OCI-LY7 (cell line): ENCODE measurements around the gene AREG. TPM values are rescaled to one million over a fixed set of nuclear protein-coding genes. Genes with fewer than 3 reads are reported as not detected.

Experiments
- BruUV-seq: library from RNA; stranded (reverse); fragments of 400-500 nt; replicated peaks from 2 replicates; lab custom pipeline; 2021; lab: Mats Ljungman, UMichigan
- CTCF ChIA-PET: fragments of 300-600 bp; sonication (Branson Sonifier 250); formaldehyde crosslinking; loops from one replicate; lab custom pipeline; 2022; ENCODE audit warnings: antibody characterized with exemption; ENCODE audit not compliant: unreplicated experiment; lab: Charles Lee
- POLR2A ChIA-PET: fragments of 300-600 bp; sonication (Branson Sonifier 250); formaldehyde crosslinking; loops from one replicate; lab custom pipeline; 2022; ENCODE audit warnings: antibody characterized with exemption; lab: Charles Lee
- DNase-seq: peaks from one replicate; pipeline ENCODE4 v3.0.0-alpha.2; 2015; ENCODE audit warnings: low spot score
- H2AFZ ChIP-seq: fragments of 200-600 bp; sonication (generic), shearing (Covaris generic); 2 replicates; pipeline ENCODE4 v1.6.1; 2014; ENCODE audit warnings: mild to moderate bottlenecking, antibody characterized with exemption, low read length, moderate library complexity
- H3K27ac ChIP-seq: fragments of 200-600 bp; sonication (generic); 2 replicates; pipeline ENCODE4 v1.5.1; 2014; ENCODE audit warnings: mixed run types, low read depth, mild to moderate bottlenecking, moderate library complexity, low read length, inconsistent platforms; ENCODE audit not compliant: poor library complexity, severe bottlenecking
- H3K36me3 ChIP-seq: fragments of 200-600 bp; sonication (generic); 2 replicates; pipeline ENCODE4 v1.6.1; 2014; ENCODE audit warnings: mild to moderate bottlenecking, antibody characterized with exemption, low read length, moderate library complexity, mixed read lengths; ENCODE audit not compliant: insufficient read depth
- H3K4me1 ChIP-seq: fragments of 200-600 bp; sonication (generic); 2 replicates; pipeline ENCODE4 v1.5.1; 2014; ENCODE audit warnings: mild to moderate bottlenecking, low read length; ENCODE audit not compliant: insufficient read depth, poor library complexity, severe bottlenecking
- H3K4me2 ChIP-seq: fragments of 200-600 bp; sonication (generic); 2 replicates; pipeline ENCODE4 v1.6.1; 2014; ENCODE audit warnings: mild to moderate bottlenecking, low read length
- H3K4me3 ChIP-seq: fragments of 200-600 bp; sonication (generic); 2 replicates; pipeline ENCODE4 v1.5.1; 2014; ENCODE audit warnings: mild to moderate bottlenecking, low read depth, low read length; ENCODE audit not compliant: poor library complexity, severe bottlenecking
- H3K79me2 ChIP-seq: fragments of 200-600 bp; sonication (generic); 2 replicates; pipeline ENCODE4 v1.6.1; 2016; ENCODE audit warnings: low read depth, mild to moderate bottlenecking, low read length, moderate library complexity, mixed read lengths; ENCODE audit not compliant: insufficient read depth
- H3K9me2 ChIP-seq: fragments of 200-600 bp; sonication (generic); 2 replicates; pipeline ENCODE4 v1.6.1; 2016; ENCODE audit warnings: mild to moderate bottlenecking, low read length, mixed read lengths; ENCODE audit not compliant: insufficient read depth
- H3K9me3 ChIP-seq: fragments of 200-600 bp; sonication (generic); 2 replicates; pipeline ENCODE4 v1.6.1; 2014; ENCODE audit warnings: mild to moderate bottlenecking, mixed run types, low read length, mixed read lengths
- H4K20me1 ChIP-seq: fragments of 200-600 bp; sonication (generic); 2 replicates; pipeline ENCODE4 v1.6.1; 2014; ENCODE audit warnings: mild to moderate bottlenecking, antibody characterized with exemption, low read length, moderate library complexity, mixed read lengths; ENCODE audit not compliant: insufficient read depth
- EZH2phosphoT487 ChIP-seq: fragments of 200-600 bp; sonication (generic); IDR thresholded peaks from 2 replicates; pipeline ENCODE4 v1.6.1; 2018; ENCODE audit warnings: low read depth, borderline replicate concordance, mild to moderate bottlenecking, mixed run types, antibody characterized with exemption, low read length, moderate library complexity, mixed read lengths
- intact Hi-C: fragments of 100-400 bp; cut with micrococcal nuclease; formaldehyde crosslinking; loops from one replicate; pipeline ENCODE4 v1.10.0; 2022; ENCODE audit not compliant: unreplicated experiment
- total RNA-seq, 2 experiments: library from RNA; depleted of rRNA in 1 of 2; stranded (reverse); fragments of >200 nt in 1 of 2; shearing (Covaris generic) in 1 of 2; gene quantifications; 2 replicates each; pipeline ENCODE4 v1.2.3, GENCODE V29; 2014 to 2022
- TF ChIP-seq, protein P1 (sequence below): fragments of 200-600 bp; sonication (generic); conservative IDR thresholded peaks from 2 replicates; pipeline ENCODE4 v1.5.1; 2014; ENCODE audit warnings: mild to moderate bottlenecking, antibody characterized with exemption, low read length, moderate library complexity, mixed read lengths

AREG gene
- total RNA-seq, 2 experiments from 2014 or later = not detected

DNA sequence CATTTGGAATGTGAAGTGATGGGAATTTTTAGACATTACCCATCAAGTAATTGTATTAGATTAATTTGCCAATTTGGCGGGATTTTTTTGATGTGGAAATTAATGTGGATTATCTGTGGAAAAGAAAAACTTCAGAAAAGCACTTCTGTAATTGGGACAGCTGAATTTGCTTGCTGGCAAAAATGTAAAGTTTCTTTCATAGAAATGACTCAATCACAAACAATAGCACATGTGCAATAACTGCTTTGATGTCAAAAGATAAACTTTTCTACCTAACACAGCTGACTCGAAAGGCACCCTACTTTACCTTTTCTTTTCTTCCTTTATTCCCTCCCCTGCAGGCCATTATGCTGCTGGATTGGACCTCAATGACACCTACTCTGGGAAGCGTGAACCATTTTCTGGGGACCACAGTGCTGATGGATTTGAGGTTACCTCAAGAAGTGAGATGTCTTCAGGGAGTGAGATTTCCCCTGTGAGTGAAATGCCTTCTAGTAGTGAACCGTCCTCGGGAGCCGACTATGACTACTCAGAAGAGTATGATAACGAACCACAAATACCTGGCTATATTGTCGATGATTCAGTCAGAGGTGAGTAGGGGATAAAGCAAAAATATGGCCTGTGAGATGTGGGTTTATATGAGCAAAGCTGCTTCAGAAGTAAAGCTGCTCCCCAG is 1.4 kb downstream of the AREG start:
- Histone ChIP-seq H3K36me3 (no peaks in the 10 kb centered on the region), H3K27ac (no peak overlapping the region), H3K9me3 (no peaks in the 10 kb centered on the region), H3K4me1 (no peaks in the 10 kb centered on the region), H3K9me2 (no peaks in the 10 kb centered on the region), H4K20me1 (no peaks in the 10 kb centered on the region), H3K4me3 (no peak overlapping the region), H3K79me2 (no peaks in the 10 kb centered on the region), H3K4me2 (no peak overlapping the region), H2AFZ (no peak overlapping the region)
- intact Hi-C loops = no loop called here
- TF ChIP-seq, protein P1, sequence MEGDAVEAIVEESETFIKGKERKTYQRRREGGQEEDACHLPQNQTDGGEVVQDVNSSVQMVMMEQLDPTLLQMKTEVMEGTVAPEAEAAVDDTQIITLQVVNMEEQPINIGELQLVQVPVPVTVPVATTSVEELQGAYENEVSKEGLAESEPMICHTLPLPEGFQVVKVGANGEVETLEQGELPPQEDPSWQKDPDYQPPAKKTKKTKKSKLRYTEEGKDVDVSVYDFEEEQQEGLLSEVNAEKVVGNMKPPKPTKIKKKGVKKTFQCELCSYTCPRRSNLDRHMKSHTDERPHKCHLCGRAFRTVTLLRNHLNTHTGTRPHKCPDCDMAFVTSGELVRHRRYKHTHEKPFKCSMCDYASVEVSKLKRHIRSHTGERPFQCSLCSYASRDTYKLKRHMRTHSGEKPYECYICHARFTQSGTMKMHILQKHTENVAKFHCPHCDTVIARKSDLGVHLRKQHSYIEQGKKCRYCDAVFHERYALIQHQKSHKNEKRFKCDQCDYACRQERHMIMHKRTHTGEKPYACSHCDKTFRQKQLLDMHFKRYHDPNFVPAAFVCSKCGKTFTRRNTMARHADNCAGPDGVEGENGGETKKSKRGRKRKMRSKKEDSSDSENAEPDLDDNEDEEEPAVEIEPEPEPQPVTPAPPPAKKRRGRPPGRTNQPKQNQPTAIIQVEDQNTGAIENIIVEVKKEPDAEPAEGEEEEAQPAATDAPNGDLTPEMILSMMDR = no peak
- no peak for TF ChIP-seq EZH2phosphoT487
- no peak for DNase-seq
- POLR2A ChIA-PET = interaction anchor here (0.5 to 1.3 kb wide), 2 partner anchors 18 to 45 kb away, joined by 3 read pairs; no protein-coding TSS in a partner anchor
- CTCF ChIA-PET = no interaction called here
- BruUV-seq = no TSS peak

DNA sequence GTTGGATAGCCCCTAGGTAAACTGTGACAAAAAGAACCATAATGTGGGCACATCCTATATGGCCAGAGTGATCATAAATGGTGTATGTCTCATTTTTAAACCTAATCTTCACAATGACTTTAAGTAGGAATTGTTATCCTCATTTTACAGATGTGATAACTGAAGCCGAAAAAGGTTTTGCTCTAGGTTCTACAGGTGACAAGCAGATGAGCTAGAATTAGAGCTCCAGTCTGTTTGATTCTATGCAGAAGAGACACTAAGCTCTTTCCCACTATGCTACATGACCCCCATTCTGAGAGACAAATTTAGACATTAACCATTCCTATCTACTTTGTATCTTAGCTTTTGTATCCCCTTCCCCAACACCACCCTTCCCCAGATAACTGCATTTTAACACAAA is 2.0 kb downstream of the AREG start:
- TF ChIP-seq, protein P1 = no peak
- TF ChIP-seq EZH2phosphoT487 = no peak
- Histone ChIP-seq H3K9me3 (no peaks in the 10 kb centered on the region), H4K20me1 (no peaks in the 10 kb centered on the region), H3K36me3 (no peaks in the 10 kb centered on the region), H3K9me2 (no peaks in the 10 kb centered on the region), H3K4me3 (no peak overlapping the region), H3K4me2 (no peak overlapping the region), H3K27ac (no peak overlapping the region), H3K79me2 (no peaks in the 10 kb centered on the region), H3K4me1 (no peaks in the 10 kb centered on the region), H2AFZ (no peak overlapping the region)
- no peak for DNase-seq
- CTCF ChIA-PET = no interaction called here
- POLR2A ChIA-PET = interaction anchor here (0.5 to 1.3 kb wide), 2 partner anchors 17 to 44 kb away, joined by 3 read pairs; no protein-coding TSS in a partner anchor
- intact Hi-C loops = no loop called here
- no TSS peak for BruUV-seq

DNA sequence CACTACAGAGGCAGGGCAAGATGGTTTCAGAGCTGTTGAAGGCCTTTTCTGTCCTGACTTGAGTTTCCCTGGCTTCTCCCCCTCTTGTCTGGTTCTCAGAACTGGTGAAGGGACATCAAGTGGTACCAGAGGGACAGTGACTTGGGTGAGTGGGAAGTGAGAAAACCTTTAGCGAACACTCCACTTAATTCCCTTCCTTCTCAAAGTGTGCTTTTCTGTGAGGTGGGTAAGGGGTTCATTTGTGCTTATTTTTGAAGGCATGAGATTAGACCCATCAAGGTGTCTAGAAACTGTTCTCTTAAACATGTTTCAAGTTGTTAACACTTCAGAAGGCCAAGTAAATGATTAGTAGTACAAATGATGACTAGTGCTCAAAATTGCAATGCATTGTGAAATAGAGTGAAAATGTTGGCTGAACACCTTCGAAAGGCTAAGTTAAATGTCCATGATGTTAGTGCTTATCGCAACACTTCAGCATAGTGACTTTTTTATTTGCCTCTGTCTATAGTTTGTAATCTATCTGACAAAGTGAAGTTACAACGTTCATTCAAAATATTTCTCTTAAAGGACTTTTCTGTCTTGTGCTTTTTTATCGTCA is 2.8 kb downstream of the AREG start:
- Histone ChIP-seq H3K79me2 (no peaks in the 10 kb centered on the region), H3K9me2 (no peaks in the 10 kb centered on the region), H3K4me1 (no peaks in the 10 kb centered on the region), H3K4me2 (no peak overlapping the region), H2AFZ (no peak overlapping the region), H3K9me3 (no peaks in the 10 kb centered on the region), H3K4me3 (no peak overlapping the region), H3K27ac (no peak overlapping the region), H3K36me3 (no peaks in the 10 kb centered on the region), H4K20me1 (no peaks in the 10 kb centered on the region)
- intact Hi-C loops = no loop called here
- ChIA-PET CTCF (no interaction called here), POLR2A (interaction anchor here (0.6 to 1.3 kb wide), 2 partner anchors 16 to 70 kb away, joined by 3 to 4 read pairs; no protein-coding TSS in a partner anchor)
- no peak for DNase-seq
- no TSS peak for BruUV-seq
- TF ChIP-seq EZH2phosphoT487 = no peak
- TF ChIP-seq, protein P1 = no peak
